ENCODE data around the gene ZNF646.
A peak's percentile ranks its signal among the peaks of the same experiment; 100 is the strongest.

Gene ZNF646

DNA sequence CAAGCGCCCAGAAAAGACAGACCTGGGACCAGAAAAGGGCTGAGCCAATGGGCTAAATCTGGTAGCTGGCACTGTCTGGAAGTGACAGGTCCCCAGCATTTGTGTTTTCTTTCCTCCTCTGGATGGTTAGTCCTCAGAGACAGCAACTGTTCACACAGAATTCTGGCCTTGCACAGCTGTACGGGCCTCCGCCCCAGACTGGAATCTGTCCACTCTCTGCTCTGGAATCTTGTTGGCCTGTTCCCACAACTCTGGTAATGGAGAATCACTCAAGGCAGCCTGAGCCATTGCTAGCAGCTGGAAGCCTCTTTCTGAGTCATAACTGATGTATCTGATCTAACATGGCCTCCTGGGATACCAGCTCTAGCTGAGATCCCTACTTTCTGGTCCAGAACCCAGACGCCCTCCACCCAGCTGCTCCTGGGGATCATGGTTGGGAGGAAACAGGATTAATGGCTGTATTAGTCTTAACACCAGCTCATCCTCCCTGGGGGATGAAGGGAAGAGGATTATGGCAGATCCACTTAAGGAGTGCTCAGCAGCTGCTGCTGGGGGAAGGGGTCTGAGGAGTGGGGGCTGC lies 9.2 kb upstream of the ZNF646 start:
- no peak for DNase-seq (ENCODE audit: low read depth)

GRCh38 chr16:31067342-31067741 lies 6.9 kb upstream of the ZNF646 start:
- no peak for DNase-seq (ENCODE audit: low read depth)

GRCh38 chr16:31071861-31072260 lies 2.4 kb upstream of the ZNF646 start:
- DNase-seq (ENCODE audit: low read depth), result no peak

DNA sequence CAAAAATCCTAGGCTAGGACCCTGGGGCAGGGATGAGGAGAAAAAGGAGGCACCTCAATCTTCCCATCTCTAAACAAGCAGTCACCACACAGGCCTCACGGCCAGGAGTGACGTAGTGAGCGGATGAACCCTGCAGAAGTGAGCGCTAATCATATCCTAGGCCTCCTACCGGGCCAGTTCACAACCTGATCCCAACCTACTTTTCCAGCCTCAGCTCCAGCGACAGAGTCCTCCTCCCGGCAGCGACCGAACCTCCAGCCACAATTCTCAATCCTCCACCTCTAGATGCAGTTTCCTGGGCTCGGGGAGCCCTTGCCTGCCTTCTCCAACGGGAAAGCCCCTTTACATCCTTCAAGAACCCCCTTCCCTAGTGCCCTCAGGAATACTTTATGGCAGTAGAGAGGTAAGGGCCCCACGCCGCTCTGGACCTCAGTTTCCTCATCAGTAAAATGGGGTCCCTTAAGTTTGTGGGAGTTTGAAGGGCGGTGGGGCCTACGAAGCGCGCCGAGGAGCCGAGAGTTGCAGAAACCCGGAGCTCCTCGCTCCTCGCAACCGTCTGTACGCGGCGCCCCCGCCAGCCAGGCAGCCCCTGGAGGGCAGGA lies 1.6 kb upstream of the ZNF646 start:
- no peak for DNase-seq (ENCODE audit: low read depth)

DNA sequence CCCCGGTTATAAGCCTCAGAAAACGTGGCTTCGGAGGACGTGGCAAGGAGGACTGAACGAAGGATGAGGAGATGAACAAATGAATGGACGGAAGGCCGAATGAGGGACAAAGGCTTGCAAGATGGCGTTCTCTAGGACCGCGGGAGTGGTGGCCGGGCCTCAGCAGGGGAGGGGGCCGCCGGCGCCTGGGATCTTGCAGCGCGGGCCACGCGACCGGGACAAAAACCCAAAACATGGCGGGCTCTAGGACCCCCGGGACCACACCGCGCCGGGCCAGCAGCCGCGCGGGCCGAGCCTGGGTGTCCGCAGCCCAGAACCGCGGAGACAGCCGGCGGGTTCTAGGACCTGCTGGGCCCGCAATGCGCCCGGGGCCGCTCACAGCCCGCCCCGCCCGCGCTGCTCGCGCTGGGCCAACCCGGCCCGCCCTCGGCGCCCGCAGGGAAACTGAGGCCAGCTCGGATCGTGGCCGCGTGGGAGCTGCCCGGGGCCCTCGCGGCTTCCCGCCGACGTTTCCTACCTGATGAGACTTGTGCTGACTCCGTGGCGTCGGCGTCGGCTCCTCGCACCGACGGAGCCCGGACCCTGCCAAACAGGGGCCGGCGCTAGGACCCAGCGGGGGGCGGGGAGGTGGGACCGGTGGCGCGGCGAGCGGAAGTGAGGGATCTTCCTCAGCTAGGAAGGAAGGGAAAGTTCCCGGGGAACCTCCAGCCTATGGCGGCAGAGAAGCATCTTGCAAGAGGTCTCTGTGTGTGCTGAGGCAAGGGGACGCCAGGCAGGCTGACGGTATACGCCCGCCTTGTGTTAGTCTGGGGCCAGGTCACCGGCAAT lies 866 bp upstream of the ZNF646 start:
- peak; percentile 85 for DNase-seq (ENCODE audit: low read depth)

DNA sequence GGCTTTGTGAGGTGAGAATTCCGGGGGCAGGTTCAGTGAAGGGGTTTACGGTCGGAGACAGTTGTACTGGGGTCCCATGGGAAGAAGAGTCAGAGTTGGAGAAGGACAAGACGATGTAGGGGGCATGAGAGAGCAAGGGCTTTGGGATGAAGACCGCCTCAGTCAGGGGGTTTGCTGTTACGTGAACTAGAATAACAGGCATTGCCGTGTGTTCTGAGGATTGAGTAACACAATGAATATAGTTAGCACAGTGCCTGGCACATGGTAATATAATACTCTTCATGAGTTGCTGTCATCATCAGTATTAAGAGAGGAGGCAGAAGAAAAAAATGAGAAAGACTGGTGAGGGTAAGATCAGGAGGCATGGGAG lies 577 bp downstream of the ZNF646 start:
- DNase-seq (ENCODE audit: low read depth), result no peak

DNA sequence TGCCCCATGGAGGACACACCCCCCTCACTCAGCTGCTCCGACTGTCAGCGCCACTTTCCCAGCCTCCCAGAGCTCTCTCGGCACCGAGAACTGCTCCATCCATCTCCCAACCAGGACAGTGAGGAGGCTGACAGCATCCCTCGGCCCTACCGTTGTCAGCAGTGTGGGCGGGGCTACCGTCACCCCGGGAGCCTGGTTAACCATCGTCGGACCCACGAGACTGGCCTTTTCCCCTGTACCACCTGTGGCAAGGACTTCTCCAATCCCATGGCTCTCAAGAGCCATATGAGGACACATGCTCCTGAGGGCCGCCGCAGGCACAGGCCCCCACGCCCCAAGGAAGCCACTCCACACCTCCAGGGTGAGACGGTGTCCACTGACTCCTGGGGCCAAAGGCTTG lies 2.1 kb downstream of the ZNF646 start:
- no peak for DNase-seq (ENCODE audit: low read depth)

DNA sequence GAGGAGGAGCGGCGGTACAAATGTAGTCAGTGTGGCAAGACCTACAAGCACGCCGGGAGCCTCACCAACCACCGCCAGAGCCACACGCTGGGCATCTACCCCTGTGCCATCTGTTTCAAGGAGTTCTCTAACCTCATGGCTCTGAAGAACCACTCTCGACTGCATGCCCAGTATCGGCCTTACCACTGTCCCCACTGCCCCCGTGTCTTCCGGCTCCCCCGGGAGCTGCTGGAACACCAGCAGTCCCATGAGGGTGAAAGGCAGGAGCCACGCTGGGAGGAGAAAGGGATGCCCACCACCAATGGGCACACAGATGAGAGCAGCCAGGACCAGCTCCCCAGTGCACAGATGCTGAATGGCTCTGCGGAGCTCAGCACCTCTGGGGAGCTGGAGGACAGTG lies 2.8 kb downstream of the ZNF646 start:
- no peak for DNase-seq (ENCODE audit: low read depth)

GRCh38 chr16:31077592-31078396 lies 3.6 kb downstream of the ZNF646 start:
- DNase-seq (ENCODE audit: low read depth), result no peak

DNA sequence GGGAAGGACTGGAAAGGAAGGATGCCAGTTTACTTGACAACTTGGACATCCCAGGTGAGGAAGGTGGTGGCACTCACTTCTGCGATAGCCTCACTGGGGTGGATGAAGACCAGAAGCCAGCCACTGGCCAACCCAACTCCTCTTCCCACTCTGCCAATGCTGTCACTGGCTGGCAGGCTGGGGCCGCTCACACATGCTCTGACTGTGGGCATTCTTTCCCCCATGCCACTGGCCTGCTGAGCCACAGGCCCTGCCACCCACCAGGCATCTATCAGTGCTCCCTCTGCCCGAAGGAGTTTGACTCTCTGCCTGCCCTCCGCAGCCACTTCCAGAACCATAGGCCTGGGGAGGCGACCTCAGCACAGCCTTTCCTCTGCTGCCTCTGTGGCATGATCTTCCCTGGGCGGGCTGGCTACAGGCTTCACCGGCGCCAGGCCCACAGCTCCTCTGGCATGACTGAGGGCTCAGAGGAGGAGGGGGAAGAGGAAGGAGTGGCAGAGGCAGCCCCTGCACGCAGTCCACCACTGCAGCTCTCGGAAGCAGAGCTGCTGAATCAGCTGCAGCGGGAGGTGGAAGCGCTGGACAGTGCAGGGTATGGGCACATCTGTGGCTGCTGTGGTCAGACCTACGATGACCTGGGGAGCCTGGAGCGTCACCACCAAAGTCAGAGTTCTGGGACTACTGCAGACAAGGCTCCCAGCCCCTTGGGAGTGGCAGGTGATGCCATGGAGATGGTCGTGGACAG lies 4.5 kb downstream of the ZNF646 start:
- DNase-seq (ENCODE audit: low read depth), result no peak

DNA sequence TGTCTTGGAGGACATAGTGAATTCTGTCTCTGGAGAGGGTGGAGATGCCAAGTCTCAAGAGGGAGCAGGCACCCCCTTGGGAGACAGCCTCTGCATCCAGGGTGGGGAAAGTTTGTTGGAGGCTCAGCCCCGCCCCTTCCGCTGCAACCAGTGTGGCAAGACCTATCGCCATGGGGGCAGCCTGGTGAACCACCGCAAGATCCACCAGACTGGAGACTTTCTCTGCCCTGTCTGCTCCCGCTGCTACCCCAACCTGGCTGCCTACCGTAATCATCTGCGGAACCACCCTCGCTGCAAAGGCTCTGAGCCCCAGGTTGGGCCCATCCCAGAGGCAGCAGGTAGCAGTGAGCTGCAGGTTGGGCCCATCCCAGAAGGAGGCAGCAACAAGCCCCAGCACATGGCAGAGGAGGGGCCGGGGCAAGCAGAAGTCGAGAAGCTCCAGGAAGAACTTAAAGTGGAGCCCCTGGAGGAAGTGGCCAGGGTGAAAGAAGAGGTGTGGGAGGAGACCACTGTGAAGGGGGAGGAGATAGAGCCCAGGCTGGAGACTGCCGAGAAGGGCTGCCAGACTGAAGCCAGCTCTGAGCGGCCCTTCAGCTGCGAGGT lies 5.2 kb downstream of the ZNF646 start:
- no peak for DNase-seq (ENCODE audit: low read depth)

GRCh38 chr16:31080035-31080629 lies 5.9 kb downstream of the ZNF646 start:
- no peak for DNase-seq (ENCODE audit: low read depth)

DNA sequence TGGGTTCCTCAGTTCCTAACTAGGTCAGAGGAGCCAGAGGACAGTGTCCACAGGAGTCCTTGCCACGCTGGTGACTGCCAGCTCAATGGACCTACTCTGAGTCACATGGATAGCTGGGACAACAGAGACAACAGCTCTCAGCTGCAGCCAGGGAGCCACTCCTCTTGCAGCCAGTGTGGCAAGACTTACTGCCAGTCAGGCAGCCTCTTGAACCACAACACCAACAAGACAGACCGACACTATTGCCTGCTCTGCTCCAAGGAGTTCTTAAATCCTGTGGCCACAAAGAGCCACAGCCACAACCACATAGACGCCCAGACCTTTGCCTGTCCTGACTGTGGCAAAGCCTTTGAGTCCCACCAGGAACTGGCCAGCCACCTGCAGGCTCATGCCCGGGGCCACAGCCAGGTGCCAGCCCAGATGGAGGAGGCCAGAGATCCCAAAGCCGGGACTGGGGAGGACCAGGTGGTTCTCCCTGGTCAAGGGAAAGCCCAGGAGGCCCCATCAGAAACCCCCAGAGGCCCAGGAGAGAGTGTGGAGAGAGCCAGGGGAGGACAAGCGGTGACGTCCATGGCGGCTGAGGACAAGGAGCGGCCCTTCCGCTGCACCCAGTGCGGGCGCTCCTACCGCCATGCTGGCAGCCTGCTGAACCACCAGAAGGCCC lies 6.7 kb downstream of the ZNF646 start:
- DNase-seq (ENCODE audit: low read depth), result no peak

DNA sequence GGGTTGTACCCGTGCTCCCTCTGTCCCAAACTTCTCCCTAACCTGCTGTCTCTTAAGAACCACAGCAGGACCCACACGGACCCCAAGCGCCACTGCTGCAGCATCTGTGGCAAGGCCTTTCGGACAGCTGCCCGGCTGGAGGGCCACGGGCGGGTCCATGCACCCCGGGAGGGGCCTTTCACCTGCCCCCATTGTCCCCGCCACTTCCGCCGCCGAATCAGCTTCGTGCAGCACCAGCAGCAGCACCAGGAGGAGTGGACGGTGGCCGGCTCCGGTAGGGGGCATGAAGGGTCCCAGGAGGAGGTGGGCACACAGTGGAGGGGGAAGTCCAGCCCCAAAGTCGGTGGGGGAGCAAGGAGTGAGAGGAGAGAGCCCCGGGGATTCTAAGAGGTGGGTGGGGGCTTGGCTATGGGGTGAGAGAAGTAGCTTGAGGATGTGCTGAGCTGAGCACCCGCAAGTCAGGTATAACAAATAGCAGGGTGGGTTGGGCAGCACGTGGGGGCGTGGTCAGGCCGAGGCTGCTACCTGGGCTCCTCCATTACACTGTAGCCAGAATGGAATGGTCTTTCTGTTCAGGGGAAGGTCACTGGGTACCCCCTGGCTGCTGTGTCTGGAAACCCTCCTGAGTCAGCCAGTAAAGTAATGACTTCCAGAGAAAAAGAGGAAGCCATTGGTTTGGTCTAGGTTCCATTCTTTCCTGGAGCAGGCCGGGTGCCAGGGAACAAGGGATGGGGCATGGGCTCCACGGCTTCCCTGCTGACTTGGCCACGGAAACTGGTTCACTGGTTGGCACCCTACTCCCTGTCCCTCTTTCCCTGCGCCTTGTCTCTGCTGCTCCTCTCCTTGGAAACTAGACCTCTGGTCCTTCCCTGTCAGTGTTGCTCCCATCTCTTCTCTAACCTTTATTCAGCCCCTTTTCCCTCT lies 7.5 kb downstream of the ZNF646 start:
- no peak for DNase-seq (ENCODE audit: low read depth)

- DNase-seq (ENCODE audit: low read depth), result no peak
These were observed 8.3 kb downstream of the ZNF646 start for GRCh38 chr16:31082368-31083045.

DNA sequence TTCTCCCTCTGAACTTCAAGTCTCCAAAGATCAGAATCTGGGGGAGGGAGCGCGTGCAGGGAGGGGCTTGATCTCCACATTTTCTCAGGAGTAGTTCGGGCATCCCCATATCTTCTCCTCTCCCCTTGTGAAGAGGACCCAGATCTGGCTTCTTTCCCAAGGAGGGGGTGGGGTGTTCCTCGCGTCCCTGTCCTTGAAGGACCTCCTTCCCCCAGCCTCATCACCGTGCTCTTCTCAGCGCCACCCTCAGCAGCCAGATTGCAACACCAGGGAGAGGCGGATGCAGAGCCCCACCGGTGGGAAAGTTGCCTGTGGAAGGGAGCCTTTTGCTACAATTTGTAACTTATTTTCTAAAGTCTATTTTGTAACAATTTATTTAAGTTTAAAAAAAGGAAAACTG lies 8.9 kb downstream of the ZNF646 start:
- DNase-seq (ENCODE audit: low read depth), result no peak

GRCh38 chr16:31083556-31083955 lies 9.3 kb downstream of the ZNF646 start:
- no peak for DNase-seq (ENCODE audit: low read depth)

- no peak for DNase-seq (ENCODE audit: low read depth)
These were observed 9.8 kb downstream of the ZNF646 start for GRCh38 chr16:31083981-31084380.

Data from stimulated activated CD8-positive, alpha-beta memory T cell treated with anti-CD3 and anti-CD28 coated beads, Interleukin-7, amount 100 ng/mL, for 24 hours (primary cell).